PC-9 (cell line): Measurements from ENCODE around the gene TEX51. TPM values are rescaled to one million over a fixed set of nuclear protein-coding genes. Genes with fewer than 3 reads are reported as not detected.

ENCODE experiments used
- BruUV-seq: library from RNA; stranded (reverse); fragments of 400-500 nt; replicated peaks from 2 replicates; lab custom pipeline; 2021; lab: Mats Ljungman, UMichigan
- CTCF ChIA-PET: fragments of 300-600 bp; sonication (Branson Sonifier 250); formaldehyde crosslinking; loops from one replicate; lab custom pipeline; 2022; ENCODE audit warnings: antibody characterized with exemption; lab: Charles Lee
- POLR2A ChIA-PET: fragments of 300-600 bp; sonication (Branson Sonifier 250); formaldehyde crosslinking; loops from one replicate; lab custom pipeline; 2022; ENCODE audit warnings: antibody characterized with exemption; ENCODE audit not compliant: unreplicated experiment; lab: Charles Lee
- DNase-seq, 2 experiments: peaks; one replicate each; pipeline versions ENCODE4 v3.0.0 to v3.0.0-alpha.2; 2015 to 2022; ENCODE audit warnings: mixed read lengths in 1 of 2
- H2AFZ ChIP-seq: fragments of 200-600 bp; sonication (generic); 2 replicates; pipeline ENCODE4 v1.8.1; 2017; ENCODE audit warnings: antibody characterized with exemption
- H3F3A ChIP-seq: fragments of 200-600 bp; sonication (generic); 2 replicates; pipeline ENCODE4 v1.8.1; 2017; ENCODE audit warnings: antibody characterized with exemption, mild to moderate bottlenecking, low read depth; ENCODE audit not compliant: insufficient read depth
- H3K27ac ChIP-seq: fragments of 200-600 bp; sonication (generic); 2 replicates; pipeline ENCODE4 v1.6.1; 2016; ENCODE audit warnings: mixed run types
- H3K27me3 ChIP-seq: fragments of 200-600 bp; sonication (generic); 2 replicates; pipeline ENCODE4 v1.6.1; 2016; ENCODE audit warnings: low read depth, mixed run types; ENCODE audit not compliant: insufficient read depth
- H3K36me3 ChIP-seq: fragments of 200-600 bp; sonication (generic); 2 replicates; pipeline ENCODE4 v1.6.1; 2016; ENCODE audit warnings: low read depth, mixed run types
- H3K4me1 ChIP-seq: fragments of 200-600 bp; sonication (generic); replicated peaks from 2 replicates; pipeline ENCODE4 v1.6.1; 2016; ENCODE audit warnings: mixed run types; ENCODE audit not compliant: insufficient read depth
- H3K4me2 ChIP-seq: fragments of 200-600 bp; sonication (generic); 2 replicates; pipeline ENCODE4 v1.6.1; 2017; ENCODE audit warnings: mixed run types
- H3K4me3 ChIP-seq: fragments of 200-600 bp; sonication (generic); 2 replicates; pipeline ENCODE4 v1.6.1; 2016; ENCODE audit warnings: mixed run types
- H3K79me2 ChIP-seq: fragments of 200-600 bp; sonication (generic); 2 replicates; pipeline ENCODE4 v1.6.1; 2017; ENCODE audit warnings: low read depth, mixed run types
- H3K9me2 ChIP-seq: fragments of 200-600 bp; sonication (generic); 2 replicates; pipeline ENCODE4 v1.8.1; 2017; ENCODE audit warnings: mild to moderate bottlenecking; ENCODE audit not compliant: insufficient read depth
- H3K9me3 ChIP-seq: fragments of 200-600 bp; sonication (generic); 2 replicates; pipeline ENCODE4 v1.8.1; 2016; ENCODE audit warnings: low read depth; ENCODE audit not compliant: insufficient read depth
- H4K20me1 ChIP-seq: fragments of 200-600 bp; sonication (generic); 2 replicates; pipeline ENCODE4 v1.8.1; 2017; ENCODE audit not compliant: insufficient read depth
- EZH2 ChIP-seq: fragments of 200-600 bp; sonication (generic); IDR thresholded peaks from 2 replicates; pipeline ENCODE4 v1.8.0; 2017; ENCODE audit warnings: antibody characterized with exemption, low read depth
- intact Hi-C: fragments of 100-400 bp; cut with micrococcal nuclease; formaldehyde crosslinking; loops from one replicate; pipeline ENCODE4 v1.10.0; 2022; ENCODE audit not compliant: unreplicated experiment
- total RNA-seq: library from RNA; stranded (reverse); gene quantifications from 2 replicates; pipeline ENCODE4 v1.2.3, GENCODE V29; 2021
- TF ChIP-seq, protein P1 (sequence below): fragments of 200-600 bp; sonication (generic); conservative IDR thresholded peaks from 2 replicates; pipeline ENCODE4 v1.6.1; 2017; ENCODE audit warnings: mixed run types, antibody characterized with exemption, mild to moderate bottlenecking, moderate library complexity

Gene TEX51
- total RNA-seq, 1 experiment from 2014 or later: not detected

DNA sequence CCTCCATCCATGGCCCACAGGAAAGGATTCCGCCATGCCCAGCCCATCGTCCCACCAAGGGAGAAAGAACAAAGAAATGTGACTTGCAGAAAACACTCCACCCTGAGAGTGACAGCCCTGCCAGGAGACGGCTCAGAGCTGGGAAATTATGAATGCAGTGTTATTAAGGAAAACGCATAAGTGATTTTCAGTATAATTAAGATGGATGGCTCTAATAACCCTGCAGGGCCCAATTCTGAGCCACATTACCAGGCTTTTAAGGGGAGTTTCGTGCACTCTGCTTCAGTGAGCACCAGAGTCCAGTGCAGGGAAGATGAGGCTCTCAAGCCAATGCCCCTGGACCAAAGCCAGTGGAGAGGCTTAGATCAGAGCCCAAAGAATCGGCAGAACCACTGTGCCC is 10.6 kb upstream of the TEX51 start:
- no peaks in the 10 kb centered on the region for H3K79me2 ChIP-seq
- H3K27me3 ChIP-seq: peaks cover 99% of the 10 kb centered on the region
- H4K20me1 ChIP-seq: no peaks in the 10 kb centered on the region
- H3K4me2 ChIP-seq: no peak overlapping the region
- TF ChIP-seq, protein P1, sequence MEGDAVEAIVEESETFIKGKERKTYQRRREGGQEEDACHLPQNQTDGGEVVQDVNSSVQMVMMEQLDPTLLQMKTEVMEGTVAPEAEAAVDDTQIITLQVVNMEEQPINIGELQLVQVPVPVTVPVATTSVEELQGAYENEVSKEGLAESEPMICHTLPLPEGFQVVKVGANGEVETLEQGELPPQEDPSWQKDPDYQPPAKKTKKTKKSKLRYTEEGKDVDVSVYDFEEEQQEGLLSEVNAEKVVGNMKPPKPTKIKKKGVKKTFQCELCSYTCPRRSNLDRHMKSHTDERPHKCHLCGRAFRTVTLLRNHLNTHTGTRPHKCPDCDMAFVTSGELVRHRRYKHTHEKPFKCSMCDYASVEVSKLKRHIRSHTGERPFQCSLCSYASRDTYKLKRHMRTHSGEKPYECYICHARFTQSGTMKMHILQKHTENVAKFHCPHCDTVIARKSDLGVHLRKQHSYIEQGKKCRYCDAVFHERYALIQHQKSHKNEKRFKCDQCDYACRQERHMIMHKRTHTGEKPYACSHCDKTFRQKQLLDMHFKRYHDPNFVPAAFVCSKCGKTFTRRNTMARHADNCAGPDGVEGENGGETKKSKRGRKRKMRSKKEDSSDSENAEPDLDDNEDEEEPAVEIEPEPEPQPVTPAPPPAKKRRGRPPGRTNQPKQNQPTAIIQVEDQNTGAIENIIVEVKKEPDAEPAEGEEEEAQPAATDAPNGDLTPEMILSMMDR: no peak
- TF ChIP-seq EZH2: no peak
- no peaks in the 10 kb centered on the region for H3K9me3 ChIP-seq
- H3K27ac ChIP-seq: no peak overlapping the region
- no peaks in the 10 kb centered on the region for H3F3A ChIP-seq
- H2AFZ ChIP-seq: no peak overlapping the region
- H3K9me2 ChIP-seq: no peaks in the 10 kb centered on the region
- no peak for DNase-seq
- CTCF ChIA-PET: no interaction called here
- no peak overlapping the region for H3K4me3 ChIP-seq
- BruUV-seq: no TSS peak
- H3K4me1 ChIP-seq: no peaks in the 10 kb centered on the region
- intact Hi-C loops: no loop called here
- POLR2A ChIA-PET: no interaction called here
- no peaks in the 10 kb centered on the region for H3K36me3 ChIP-seq

DNA sequence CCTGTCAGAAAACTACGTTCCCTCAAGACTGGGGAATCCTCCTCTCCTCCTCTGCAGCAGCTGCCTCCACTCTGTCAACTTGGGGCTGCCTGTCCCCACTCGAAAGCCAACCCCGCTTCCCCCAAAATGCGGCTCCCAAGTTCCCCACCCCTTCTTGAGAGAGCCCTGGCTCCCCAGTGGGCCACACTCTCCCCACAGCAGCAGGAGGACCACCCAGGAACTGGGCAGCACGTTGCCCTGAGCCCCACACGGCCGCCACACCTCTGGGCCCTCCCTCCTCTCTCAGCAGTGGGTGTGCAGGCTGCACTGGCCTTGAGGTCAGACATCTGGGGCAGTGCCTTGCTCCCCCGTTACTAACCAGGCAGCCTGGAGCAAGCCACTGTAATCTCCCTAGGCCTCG is 9.6 kb upstream of the TEX51 start:
- no peak for DNase-seq
- Histone ChIP-seq H2AFZ (no peak overlapping the region), H3K27me3 (peaks cover 100% of the 10 kb centered on the region), H4K20me1 (no peaks in the 10 kb centered on the region), H3K36me3 (no peaks in the 10 kb centered on the region), H3K27ac (no peak overlapping the region), H3K9me3 (no peaks in the 10 kb centered on the region), H3K79me2 (no peaks in the 10 kb centered on the region), H3F3A (no peaks in the 10 kb centered on the region), H3K4me1 (no peaks in the 10 kb centered on the region), H3K9me2 (no peaks in the 10 kb centered on the region), H3K4me3 (no peak overlapping the region), H3K4me2 (no peak overlapping the region)
- POLR2A ChIA-PET: no interaction called here
- intact Hi-C loops: no loop called here
- CTCF ChIA-PET: no interaction called here
- TF ChIP-seq, protein P1: no peak
- TF ChIP-seq EZH2: no peak
- no TSS peak for BruUV-seq

DNA sequence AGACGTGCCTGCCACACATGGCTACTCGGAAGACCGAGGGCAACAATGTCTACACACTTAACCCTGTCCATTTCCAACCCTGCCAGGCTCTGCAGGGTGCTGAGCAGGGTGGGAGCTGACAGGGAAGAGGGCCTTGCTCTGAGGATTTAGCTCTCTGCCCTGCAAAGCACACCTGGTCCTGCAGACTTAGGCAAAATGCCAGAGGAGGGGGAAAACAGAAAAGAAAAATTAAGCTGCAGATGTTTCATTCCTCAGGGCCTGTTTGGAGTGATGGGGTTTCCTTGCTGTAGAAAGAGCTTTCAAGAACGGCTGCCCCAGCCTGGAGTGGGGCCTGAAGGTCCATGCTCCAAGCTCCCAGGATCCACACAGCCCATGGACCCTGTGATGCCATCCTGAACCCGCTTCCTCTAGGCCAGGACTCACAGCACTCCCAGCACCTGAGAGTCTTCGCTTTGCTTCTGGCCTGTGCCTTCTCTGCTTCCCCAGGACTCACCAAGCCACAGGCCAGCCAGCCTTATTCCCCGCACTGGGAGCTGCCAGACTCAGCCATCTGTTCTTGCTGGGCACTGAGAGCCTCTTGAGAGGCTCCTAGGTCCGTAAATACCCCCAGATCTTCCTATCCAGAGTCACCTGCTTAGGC is 9.1 kb upstream of the TEX51 start:
- Histone ChIP-seq H3K9me2 (no peaks in the 10 kb centered on the region), H3K4me1 (no peaks in the 10 kb centered on the region), H3K36me3 (no peaks in the 10 kb centered on the region), H3K9me3 (no peaks in the 10 kb centered on the region), H3F3A (no peaks in the 10 kb centered on the region), H3K27ac (no peak overlapping the region), H3K27me3 (peaks cover 100% of the 10 kb centered on the region), H3K4me3 (no peak overlapping the region), H3K79me2 (no peaks in the 10 kb centered on the region), H2AFZ (no peak overlapping the region), H4K20me1 (no peaks in the 10 kb centered on the region), H3K4me2 (no peak overlapping the region)
- no peak for TF ChIP-seq EZH2
- TF ChIP-seq, protein P1: no peak
- ChIA-PET POLR2A (no interaction called here), CTCF (no interaction called here)
- BruUV-seq: no TSS peak
- intact Hi-C loops: no loop called here
- DNase-seq: no peak
